ENCODE data around the gene TAC1.

The TAC1 gene

GRCh38 chr7:97731736-97732564 lies at the start of gene TAC1:
TSS of gene TAC1 (plus strand) at chr7:97732086. CDS start at chr7:97732613, 527 bp downstream.
- TF ChIP-seq JUND (IDR thresholded peaks at IDR 0.05; ENCODE audit: low read depth), result no peak
- DNase-seq (ENCODE audit: low read depth in 1 of 2, low spot score in 1 of 2), result no peak
- in situ Hi-C loops (cut with HindIII; ENCODE audit: low pct_unique_long_range_greater_than_20kb, low sequenced_read_pairs), result no loop called here

GRCh38 chr7:97685952-97686351 lies 45.9 kb upstream of the TAC1 start:
- in situ Hi-C loops (cut with HindIII; ENCODE audit: low pct_unique_long_range_greater_than_20kb, low sequenced_read_pairs), result no loop called here
- no peak for TF ChIP-seq JUND (IDR thresholded peaks at IDR 0.05; ENCODE audit: low read depth)
- no peak for DNase-seq (ENCODE audit: low read depth in 1 of 2, low spot score in 1 of 2)

- DNase-seq (ENCODE audit: low read depth in 1 of 2, low spot score in 1 of 2), result no peak
- no peak for TF ChIP-seq JUND (IDR thresholded peaks at IDR 0.05; ENCODE audit: low read depth)
- in situ Hi-C loops (cut with HindIII; ENCODE audit: low pct_unique_long_range_greater_than_20kb, low sequenced_read_pairs), result no loop called here
Observed at GRCh38 chr7:97693586-97693985, 38.3 kb upstream of the TAC1 start.

DNA sequence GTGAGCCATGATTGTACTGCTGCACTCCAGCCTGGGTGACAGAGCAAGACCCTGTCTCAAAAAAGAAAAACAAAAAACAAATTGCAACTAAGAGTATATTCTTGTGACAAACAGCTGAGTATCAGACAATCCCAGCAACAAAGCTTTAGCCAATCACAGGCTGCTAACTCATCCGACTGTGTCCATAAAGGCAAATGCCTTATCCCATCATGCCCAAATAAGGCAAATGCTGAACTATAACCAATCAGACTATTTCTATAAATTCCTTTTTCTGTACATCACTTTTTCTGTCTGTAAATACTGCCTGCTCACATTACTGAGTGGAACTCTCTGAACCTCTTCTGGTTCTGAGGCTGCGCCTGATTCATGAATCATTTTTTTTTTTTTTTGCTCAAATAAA lies 37.5 kb upstream of the TAC1 start:
- no peak for TF ChIP-seq JUND (IDR thresholded peaks at IDR 0.05; ENCODE audit: low read depth)
- in situ Hi-C loops (cut with HindIII; ENCODE audit: low pct_unique_long_range_greater_than_20kb, low sequenced_read_pairs), result no loop called here
- DNase-seq (ENCODE audit: low read depth in 1 of 2, low spot score in 1 of 2), result no peak

- no peak for TF ChIP-seq JUND (IDR thresholded peaks at IDR 0.05; ENCODE audit: low read depth)
- in situ Hi-C loops (cut with HindIII; ENCODE audit: low pct_unique_long_range_greater_than_20kb, low sequenced_read_pairs), result no loop called here
- DNase-seq (ENCODE audit: low read depth in 1 of 2, low spot score in 1 of 2), result no peak
Observed at GRCh38 chr7:97697396-97697795, 34.5 kb upstream of the TAC1 start.

- DNase-seq (ENCODE audit: low read depth in 1 of 2, low spot score in 1 of 2), result no peak
- in situ Hi-C loops (cut with HindIII; ENCODE audit: low pct_unique_long_range_greater_than_20kb, low sequenced_read_pairs), result no loop called here
- no peak for TF ChIP-seq JUND (IDR thresholded peaks at IDR 0.05; ENCODE audit: low read depth)
Observed at GRCh38 chr7:97722386-97722785, 9.5 kb upstream of the TAC1 start.

GRCh38 chr7:97732565-97733275 lies 834 bp downstream of the TAC1 start:
- in situ Hi-C loops (cut with HindIII; ENCODE audit: low pct_unique_long_range_greater_than_20kb, low sequenced_read_pairs), result no loop called here
- DNase-seq (ENCODE audit: low read depth in 1 of 2, low spot score in 1 of 2), result no peak
- TF ChIP-seq JUND (IDR thresholded peaks at IDR 0.05; ENCODE audit: low read depth), result no peak

- DNase-seq (ENCODE audit: low read depth in 1 of 2, low spot score in 1 of 2), result no peak
- in situ Hi-C loops (cut with HindIII; ENCODE audit: low pct_unique_long_range_greater_than_20kb, low sequenced_read_pairs), result no loop called here
- no peak for TF ChIP-seq JUND (IDR thresholded peaks at IDR 0.05; ENCODE audit: low read depth)
Observed at GRCh38 chr7:97733276-97734161, 1.6 kb downstream of the TAC1 start.

DNA sequence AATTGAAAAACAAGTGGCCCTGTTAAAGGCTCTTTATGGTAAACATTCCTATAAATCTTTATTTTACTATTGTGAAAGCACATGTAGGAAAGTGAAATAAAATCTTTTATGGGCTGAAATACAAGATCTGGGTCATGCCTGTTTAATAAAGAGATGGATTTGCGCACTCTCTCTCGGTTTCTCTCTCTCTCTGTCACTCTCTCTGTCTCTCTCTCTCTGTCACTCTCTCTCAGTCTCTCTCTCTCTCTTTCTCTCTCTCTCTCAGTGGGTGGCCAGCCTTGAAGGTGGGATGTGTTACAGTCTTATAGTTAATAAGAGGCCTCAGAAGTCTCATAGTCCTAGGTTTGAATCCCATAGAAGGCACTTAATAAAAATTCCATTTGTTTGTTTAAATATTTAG lies 2.4 kb downstream of the TAC1 start:
- TF ChIP-seq JUND (IDR thresholded peaks at IDR 0.05; ENCODE audit: low read depth), result no peak
- no peak for DNase-seq (ENCODE audit: low read depth in 1 of 2, low spot score in 1 of 2)
- in situ Hi-C loops (cut with HindIII; ENCODE audit: low pct_unique_long_range_greater_than_20kb, low sequenced_read_pairs), result no loop called here

- in situ Hi-C loops (cut with HindIII; ENCODE audit: low pct_unique_long_range_greater_than_20kb, low sequenced_read_pairs), result no loop called here
- no peak for DNase-seq (ENCODE audit: low read depth in 1 of 2, low spot score in 1 of 2)
- no peak for TF ChIP-seq JUND (IDR thresholded peaks at IDR 0.05; ENCODE audit: low read depth)
Observed at GRCh38 chr7:97735075-97735474, 3.2 kb downstream of the TAC1 start.

DNA sequence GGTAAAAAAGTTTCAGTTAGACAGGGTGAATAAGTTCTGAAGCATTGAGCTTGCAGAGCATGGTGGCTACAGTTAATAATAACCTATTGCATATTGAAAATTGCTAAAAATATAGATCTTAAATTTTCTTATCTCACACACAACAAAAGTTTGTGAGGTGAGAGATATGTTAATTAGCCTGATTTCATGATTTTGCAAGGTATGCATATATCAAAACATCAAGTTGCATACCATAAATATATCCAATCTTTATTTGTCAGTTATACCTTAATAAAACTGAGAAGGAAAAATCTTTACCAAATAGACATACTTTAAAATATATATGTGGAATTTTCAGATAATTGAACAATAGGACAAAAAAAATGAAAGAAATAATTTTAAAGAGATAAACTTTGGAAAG lies 16.6 kb downstream of the TAC1 start:
- in situ Hi-C loops (cut with HindIII; ENCODE audit: low pct_unique_long_range_greater_than_20kb, low sequenced_read_pairs), result no loop called here
- DNase-seq (ENCODE audit: low read depth in 1 of 2, low spot score in 1 of 2), result no peak
- no peak for TF ChIP-seq JUND (IDR thresholded peaks at IDR 0.05; ENCODE audit: low read depth)

- in situ Hi-C loops (cut with HindIII; ENCODE audit: low pct_unique_long_range_greater_than_20kb, low sequenced_read_pairs), result no loop called here
- TF ChIP-seq JUND (IDR thresholded peaks at IDR 0.05; ENCODE audit: low read depth), result no peak
- DNase-seq (ENCODE audit: low read depth in 1 of 2, low spot score in 1 of 2), result no peak
Observed at GRCh38 chr7:97751566-97751965, 19.7 kb downstream of the TAC1 start.

All from T47D (cell line).